Stomach (tissue), 9 donors: ENCODE measurements around the gene ZMAT5. TPM values are rescaled to one million over a fixed set of nuclear protein-coding genes. Genes with fewer than 3 reads are reported as not detected.

ENCODE experiments used
- DNase-seq, 2 donors: peaks; one replicate each; pipeline versions ENCODE4 v3.0.0 to v3.0.0-alpha.2; 2013 to 2019
- H3K27ac ChIP-seq, 5 donors: fragments of 200-600 bp in 4 of 5; sonication (generic) in 4 of 5; one replicate each; pipeline ENCODE4 v1.5.1; 2013 to 2019; ENCODE audit warnings: mild to moderate bottlenecking in 1 of 5, moderate library complexity in 1 of 5
- H3K27me3 ChIP-seq, 3 donors: fragments of 200-600 bp; sonication (generic); one replicate each; pipeline ENCODE4 v1.5.1; 2017 to 2019; ENCODE audit warnings: mixed run types in 1 of 3
- H3K36me3 ChIP-seq, 4 donors: fragments of 200-600 bp; sonication (generic); 1 replicate in 3 of 4; 2 replicates in 1 of 4; pipeline ENCODE4 v1.5.1; 2016 to 2019
- H3K4me1 ChIP-seq, 4 donors: fragments of 200-600 bp; sonication (generic); one replicate each; pipeline ENCODE4 v1.5.1; 2016 to 2019
- H3K4me3 ChIP-seq, 4 donors: fragments of 200-600 bp; sonication (generic) in 3 of 4; one replicate each; pipeline ENCODE4 v1.5.1; 2016 to 2019; ENCODE audit warnings: mild to moderate bottlenecking in 1 of 4
- H3K9me3 ChIP-seq, 4 donors: fragments of 200-600 bp; sonication (generic); one replicate each; pipeline ENCODE4 v1.5.1; 2016 to 2019
- CTCF ChIP-seq, 7 experiments: fragments of 450-650 bp in 4 of 7; fragments of 200-600 bp in 3 of 7; sonication (generic) in 3 of 7; IDR thresholded peaks; one replicate each; pipeline ENCODE4 v1.5.1; 2016 to 2019; ENCODE audit warnings: antibody characterized with exemption in 7 of 7, control low read depth in 2 of 7, mild to moderate bottlenecking in 1 of 7
- EP300 ChIP-seq: sonication (generic); formaldehyde crosslinking; IDR thresholded peaks from one replicate; pipeline ENCODE4 v1.6.1; 2017; ENCODE audit warnings: antibody characterized with exemption
- POLR2A ChIP-seq, 4 donors: fragments of 450-650 bp; IDR thresholded peaks; one replicate each; pipeline ENCODE4 v1.6.1; 2016; ENCODE audit warnings: antibody characterized with exemption in 4 of 4, control low read depth in 2 of 4, mild to moderate bottlenecking in 1 of 4, moderate library complexity in 1 of 4
- POLR2AphosphoS5 ChIP-seq, 3 donors: sonication (generic); formaldehyde crosslinking; IDR thresholded peaks; one replicate each; pipeline ENCODE4 v1.6.1; 2016; ENCODE audit warnings: antibody characterized with exemption in 3 of 3
- WGBS, 5 donors: extraction: QIAGEN DNeasy Blood & Tissue Kit in 3 of 5; methylation state at CpG; one replicate each; pipeline versions ENCODE4 v1.1.5 to v1.1.7; 2013 to 2018; 5-methylcytosine and 5-hydroxymethylcytosine counted together
- intact Hi-C: fragments of 100-400 bp; cut with DNase I; formaldehyde crosslinking; loops from one replicate; pipeline ENCODE4 v1.15.1; 2023; ENCODE audit warnings: low total_unique reads
- polyA plus RNA-seq, 3 donors: library from polyadenylated mRNA; stranded (reverse); fragments of 200-250 nt; gene quantifications; one replicate each; pipeline ENCODE4 v1.2.3, GENCODE V29; 2013
- total RNA-seq, 5 donors: library from RNA; depleted of rRNA; stranded (reverse); fragments of >200 nt; gene quantifications; one replicate each; pipeline versions ENCODE4 v1.1.0 to v1.2.3, GENCODE V29; 2014 to 2016
- donor health status: healthy with polysubstance abuse.
- donor health status: Bipolar disorder and iron deficiency.
- donor health status: healthy.

ZMAT5 gene
- total and polyA plus RNA-seq, 8 donors: 0.58 to 37.9 (median 14.8) TPM

GRCh38 chr22:29691636-29692326, 75.0 kb downstream of the ZMAT5 start:
- Histone ChIP-seq H3K36me3 (peaks cover 24 to 78% (median 76%) of the 10 kb centered on the region in 4 donors), H3K9me3 (no peaks in the 10 kb centered on the region), H3K4me3 (no peak overlapping the region), H3K27me3 (no peaks in the 10 kb centered on the region), H3K4me1 (peaks cover 0 to 9% (median 0%) of the 10 kb centered on the region in 4 donors), H3K27ac (no peak overlapping the region)
- 86 to 92% (median 89%) methylated on average over 12 to 13 of the region's 13 CpGs for WGBS, 5 donors
- no peak for DNase-seq
- intact Hi-C loops: no loop called here
- no peak for TF ChIP-seq CTCF (IDR thresholded peaks at IDR 0.05)
- TF ChIP-seq EP300: no peak

- 64 to 79% (median 74%) methylated on average over 9 of the region's 9 CpGs for WGBS, 5 donors
- peaks cover 0 to 9% (median 0%) of the 10 kb centered on the region in 4 donors for H3K4me1 ChIP-seq
- intact Hi-C loops: no loop called here
- no peak overlapping the region for H3K27ac ChIP-seq
- DNase-seq: no peak
- TF ChIP-seq POLR2A (IDR thresholded peaks at IDR 0.05) (no peak), EP300 (no peak), POLR2AphosphoS5 (IDR thresholded peaks at IDR 0.05) (no peak), CTCF (IDR thresholded peaks at IDR 0.05) (no peak)
- H3K9me3 ChIP-seq: no peaks in the 10 kb centered on the region
- no peak overlapping the region for H3K4me3 ChIP-seq
- H3K27me3 ChIP-seq: no peaks in the 10 kb centered on the region
- H3K36me3 ChIP-seq: peaks cover 18 to 80% (median 77%) of the 10 kb centered on the region in 4 donors
Measured at GRCh38 chr22:29690476-29690875, 76.3 kb downstream of the ZMAT5 start.

GRCh38 chr22:29689880-29690213, 77.0 kb downstream of the ZMAT5 start:
- H3K4me1 ChIP-seq: peaks cover 0 to 9% (median 0%) of the 10 kb centered on the region in 4 donors
- H3K4me3 ChIP-seq: no peak overlapping the region
- no peaks in the 10 kb centered on the region for H3K9me3 ChIP-seq
- H3K27ac ChIP-seq: no peak overlapping the region
- peaks cover 12 to 80% (median 77%) of the 10 kb centered on the region in 4 donors for H3K36me3 ChIP-seq
- peak; percentile 75 to 87 for DNase-seq
- H3K27me3 ChIP-seq: no peaks in the 10 kb centered on the region
- WGBS, 5 donors: 22 to 48% (median 32%) methylated on average over 6 to 8 of the region's 8 CpGs
- intact Hi-C loops: no loop called here
- TF ChIP-seq EP300: no peak
- peak in 5 of 7 experiments; percentile 38 to 56 (median 49) for TF ChIP-seq CTCF (IDR thresholded peaks at IDR 0.05)
- peak in 1 of 3 donors; percentile 25 for TF ChIP-seq POLR2AphosphoS5 (IDR thresholded peaks at IDR 0.05)
- TF ChIP-seq POLR2A (IDR thresholded peaks at IDR 0.05): no peak

GRCh38 chr22:29689206-29689879, 77.5 kb downstream of the ZMAT5 start:
- Histone ChIP-seq H3K9me3 (no peaks in the 10 kb centered on the region), H3K36me3 (peaks cover 11 to 80% (median 77%) of the 10 kb centered on the region in 4 donors), H3K4me1 (peaks cover 0 to 9% (median 0%) of the 10 kb centered on the region in 4 donors), H3K27ac (no peak overlapping the region), H3K4me3 (no peak overlapping the region), H3K27me3 (no peaks in the 10 kb centered on the region)
- TF ChIP-seq EP300 (no peak), POLR2A (IDR thresholded peaks at IDR 0.05) (no peak), CTCF (IDR thresholded peaks at IDR 0.05) (no peak), POLR2AphosphoS5 (IDR thresholded peaks at IDR 0.05) (no peak)
- no peak for DNase-seq
- intact Hi-C loops: no loop called here
- WGBS, 5 donors: 75 to 91% (median 85%) methylated on average over 5 of the region's 5 CpGs
